ENCODE data around the gene IL18.
"Not testable (repeated sequence)": the region's sequence is repeated elsewhere in the genome, so short reads cannot be mapped to it uniquely, and the experiment has no call there.

The IL18 gene

GRCh38 chr11:112167145-112167544 lies 3.3 kb upstream of the IL18 start, which contains the start of gene TEX12:
Gene TEX12 (plus strand): TSS chr11:112167372. CDS start chr11:112169269, 1,897 bp downstream.
- DNase-seq, result no peak

- no peak for DNase-seq
Measured at GRCh38 chr11:112166562-112166961, 2.7 kb upstream of the IL18 start.

- no peak for DNase-seq
Measured at GRCh38 chr11:112165049-112165448, 1.2 kb upstream of the IL18 start.

- no peak for DNase-seq
Measured at GRCh38 chr11:112162761-112163546, 940 bp downstream of the IL18 start.

- not testable (repeated sequence) for DNase-seq
Measured at GRCh38 chr11:112162200-112162599, 1.7 kb downstream of the IL18 start.

- DNase-seq, result no peak
Measured at GRCh38 chr11:112161012-112161411, 2.9 kb downstream of the IL18 start.

GRCh38 chr11:112160091-112160848 lies 3.6 kb downstream of the IL18 start:
- no peak for DNase-seq

- no peak for DNase-seq
Measured at GRCh38 chr11:112159098-112160065, 4.5 kb downstream of the IL18 start.

- DNase-seq, result no peak
Measured at GRCh38 chr11:112156956-112157766, 6.7 kb downstream of the IL18 start.

- DNase-seq, result no peak
Measured at GRCh38 chr11:112156153-112156955, 7.5 kb downstream of the IL18 start.

- no peak for DNase-seq
Measured at GRCh38 chr11:112150517-112150916, 13.4 kb downstream of the IL18 start.

- no peak for DNase-seq
Measured at GRCh38 chr11:112143597-112143996, 20.3 kb downstream of the IL18 start.

GRCh38 chr11:112134473-112134872 lies 29.4 kb downstream of the IL18 start:
- DNase-seq, result no peak

- DNase-seq, result no peak
Measured at GRCh38 chr11:112132737-112133136, 31.2 kb downstream of the IL18 start.

GRCh38 chr11:112129656-112130055 lies 34.2 kb downstream of the IL18 start:
- DNase-seq, result no peak

GRCh38 chr11:112128483-112129121 lies 35.3 kb downstream of the IL18 start:
- peak; percentile 31 for DNase-seq

GRCh38 chr11:112127056-112127455 lies 36.8 kb downstream of the IL18 start:
- DNase-seq, result no peak

- no peak for DNase-seq
Measured at GRCh38 chr11:112123129-112123528, 40.8 kb downstream of the IL18 start.

GRCh38 chr11:112121981-112122615 lies 41.8 kb downstream of the IL18 start:
- DNase-seq, result no peak

GRCh38 chr11:112118176-112118575 lies 45.7 kb downstream of the IL18 start:
- no peak for DNase-seq
